HG02852 (cell line): ENCODE results near the gene QSOX2.

Experiments
- ATAC-seq: cut with Tn5 transposase; IDR thresholded peaks from one replicate; pipeline ENCODE4 v1.9.1; 2021; ENCODE audit warnings: mild to moderate bottlenecking, moderate library complexity; ENCODE audit not compliant: unreplicated experiment

The QSOX2 gene

DNA sequence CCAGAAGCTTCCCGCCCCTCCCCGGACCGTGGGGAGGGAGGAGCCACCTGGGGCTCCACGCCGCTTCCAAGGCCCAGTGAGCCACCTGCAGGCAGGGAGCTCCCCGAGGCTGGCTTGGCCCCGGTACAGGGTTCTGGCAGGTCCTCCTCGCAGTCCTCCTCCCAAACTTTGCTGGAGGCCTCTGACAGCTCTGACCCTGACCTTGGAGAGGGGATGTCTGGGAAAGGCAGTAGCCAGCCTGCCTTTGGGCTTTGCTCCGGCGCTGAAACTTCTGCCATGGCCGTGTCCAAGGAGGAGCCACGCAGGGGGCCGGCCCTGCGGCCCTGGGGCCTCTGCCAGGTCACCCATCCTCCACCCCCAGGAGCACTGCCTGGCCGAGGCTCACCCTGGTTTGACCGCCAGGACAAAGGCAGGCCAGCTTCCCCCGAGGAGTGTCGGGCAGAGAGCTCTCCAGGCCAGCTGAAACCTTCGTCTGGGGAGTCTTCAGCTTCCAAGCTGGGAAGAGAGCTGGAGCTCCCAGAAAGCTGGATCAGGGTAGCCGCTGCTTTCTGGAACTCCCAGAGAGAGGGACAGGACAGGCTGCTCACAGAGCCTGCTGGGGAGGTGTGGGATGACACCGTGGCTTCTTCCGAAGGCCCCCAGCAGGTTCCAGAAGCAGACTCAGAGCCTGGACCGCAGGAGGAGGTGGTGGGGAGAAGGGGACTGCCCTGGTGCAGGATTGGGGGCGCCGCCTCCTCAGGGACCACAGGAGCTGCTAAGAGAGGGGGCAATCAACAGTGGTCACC lies 9.0 kb upstream of the QSOX2 start:
- no peak for ATAC-seq

GRCh38 chr9:136253246-136254130 lies 7.9 kb upstream of the QSOX2 start:
- no peak for ATAC-seq

- no peak for ATAC-seq
Measured at GRCh38 chr9:136252846-136253245, 7.2 kb upstream of the QSOX2 start.

GRCh38 chr9:136252281-136252680 lies 6.7 kb upstream of the QSOX2 start:
- no peak for ATAC-seq

DNA sequence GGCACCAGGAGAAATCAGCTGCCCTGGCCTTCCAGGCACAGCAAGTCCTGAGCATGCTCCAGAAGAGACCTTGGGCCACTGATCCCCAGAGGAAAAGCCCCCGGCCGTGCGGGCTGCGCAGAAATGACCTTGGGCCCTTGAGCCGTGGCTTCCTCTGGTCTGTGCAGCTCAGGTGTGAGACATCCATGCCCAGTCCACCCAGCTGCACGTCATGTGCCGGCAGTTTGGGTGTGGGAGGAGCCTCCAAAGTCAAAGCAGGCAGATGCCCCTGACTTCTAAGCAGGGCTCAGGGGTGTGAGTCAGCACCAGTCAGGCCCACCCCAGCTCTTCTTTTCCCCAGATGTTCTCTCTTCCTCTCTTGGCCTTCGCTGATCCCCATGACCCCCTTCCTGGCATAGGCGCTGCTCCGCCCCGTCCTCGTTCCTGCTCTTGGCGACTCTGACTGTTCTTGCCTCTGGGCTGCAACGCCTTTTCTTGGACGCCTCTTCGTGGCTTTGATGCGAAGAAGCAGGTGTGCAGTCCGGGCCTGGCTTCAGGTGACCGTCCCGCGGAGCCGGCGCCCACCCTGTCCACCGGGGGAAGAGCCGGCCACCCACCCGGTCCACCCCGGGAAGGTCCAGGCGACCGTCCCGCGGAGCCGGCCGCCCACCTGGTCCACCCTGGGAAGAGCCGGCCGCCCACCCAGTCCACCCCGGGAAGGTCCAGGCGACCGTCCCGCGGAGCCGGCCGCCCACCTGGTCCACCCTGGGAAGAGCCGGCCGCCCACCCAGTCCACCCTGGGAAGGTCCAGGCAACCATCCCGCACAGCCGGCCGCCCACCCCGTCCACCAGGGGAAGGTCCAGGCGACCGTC lies 5.9 kb upstream of the QSOX2 start:
- ATAC-seq, result no peak

GRCh38 chr9:136250676-136251075 lies 5.1 kb upstream of the QSOX2 start:
- no peak for ATAC-seq

DNA sequence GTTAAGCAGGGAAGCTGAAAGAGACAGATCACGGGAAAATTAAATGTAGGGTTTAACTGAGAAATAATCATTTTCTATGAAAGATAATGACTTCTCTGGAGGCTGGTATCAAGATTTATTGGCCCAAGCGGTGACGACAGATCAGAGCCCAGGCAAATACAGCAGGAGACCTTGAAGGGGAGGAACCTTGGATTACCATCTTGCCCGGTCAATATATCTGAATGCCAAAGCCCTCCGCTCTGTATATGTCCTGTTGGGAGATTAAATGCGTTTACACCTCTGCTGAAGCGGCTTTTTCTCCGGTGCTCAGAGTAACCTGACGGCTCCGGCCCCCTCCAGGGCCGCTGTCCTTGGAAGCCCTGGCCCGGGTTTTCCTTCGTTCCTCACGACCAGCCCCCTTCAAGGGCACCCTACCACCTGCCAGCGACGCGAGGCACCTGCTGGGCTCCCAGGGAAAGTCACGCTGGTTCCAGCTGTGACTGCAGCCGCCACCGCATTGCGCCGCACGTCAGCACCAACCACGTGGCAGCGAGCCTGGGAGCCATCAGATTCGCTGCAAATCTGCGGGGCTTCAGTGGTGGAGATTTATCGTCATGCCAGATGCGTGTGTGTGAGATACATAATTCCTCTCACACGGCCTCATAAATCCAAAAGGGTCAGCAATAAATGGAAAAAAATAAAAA lies 4.4 kb upstream of the QSOX2 start:
- no peak for ATAC-seq

GRCh38 chr9:136248951-136249876 lies 3.6 kb upstream of the QSOX2 start:
- ATAC-seq, result no peak

DNA sequence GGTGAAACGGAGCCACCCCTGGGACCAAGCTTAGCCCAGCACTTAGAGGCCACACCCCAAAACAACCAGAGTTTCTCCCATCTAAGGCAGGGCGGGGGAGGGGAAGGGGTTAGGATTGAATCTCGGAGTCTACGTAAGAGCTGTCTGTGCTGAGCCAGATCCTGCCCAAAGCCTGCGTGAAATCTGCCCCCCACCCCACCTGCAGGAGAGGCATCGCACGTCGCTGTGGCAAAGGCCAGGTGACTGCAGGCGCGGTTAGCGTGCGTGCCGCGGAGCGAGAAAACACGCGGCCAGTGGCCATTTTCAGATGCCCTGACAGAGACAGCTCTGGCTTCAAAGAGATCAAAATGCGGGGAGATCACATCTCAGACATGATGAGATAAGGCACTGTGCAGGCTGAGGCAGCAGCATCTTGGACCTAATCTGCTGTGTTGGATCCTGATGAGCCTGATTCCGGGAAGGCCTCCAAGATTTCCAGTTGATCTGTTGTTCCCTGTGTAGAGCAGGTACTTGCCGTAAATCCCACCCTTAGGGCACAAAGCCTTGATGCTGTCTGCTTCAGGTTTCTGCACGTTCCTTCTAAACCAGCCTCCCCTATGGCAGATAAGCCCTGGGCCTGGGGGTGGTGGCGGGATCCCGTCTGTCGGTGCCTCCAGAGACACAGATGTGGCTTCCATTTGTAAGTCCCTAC lies 2.5 kb upstream of the QSOX2 start:
- no peak for ATAC-seq

GRCh38 chr9:136247551-136247916 lies 1.9 kb upstream of the QSOX2 start:
- no peak for ATAC-seq

- ATAC-seq, result no peak
Measured at GRCh38 chr9:136246849-136247550, 1.4 kb upstream of the QSOX2 start.

DNA sequence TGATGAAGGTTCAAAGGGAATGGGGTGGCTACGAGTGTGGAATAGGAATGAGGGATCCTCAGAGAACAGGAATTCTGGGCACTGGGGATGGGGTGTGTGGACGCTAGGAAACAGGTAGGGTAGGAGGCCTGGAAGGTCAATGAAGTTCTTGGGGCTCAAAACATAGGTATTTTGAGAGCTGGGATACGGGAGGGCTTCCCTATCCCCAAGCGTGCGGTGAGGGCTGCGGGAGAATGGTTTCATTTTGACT lies 718 bp downstream of the QSOX2 start:
- no peak for ATAC-seq

DNA sequence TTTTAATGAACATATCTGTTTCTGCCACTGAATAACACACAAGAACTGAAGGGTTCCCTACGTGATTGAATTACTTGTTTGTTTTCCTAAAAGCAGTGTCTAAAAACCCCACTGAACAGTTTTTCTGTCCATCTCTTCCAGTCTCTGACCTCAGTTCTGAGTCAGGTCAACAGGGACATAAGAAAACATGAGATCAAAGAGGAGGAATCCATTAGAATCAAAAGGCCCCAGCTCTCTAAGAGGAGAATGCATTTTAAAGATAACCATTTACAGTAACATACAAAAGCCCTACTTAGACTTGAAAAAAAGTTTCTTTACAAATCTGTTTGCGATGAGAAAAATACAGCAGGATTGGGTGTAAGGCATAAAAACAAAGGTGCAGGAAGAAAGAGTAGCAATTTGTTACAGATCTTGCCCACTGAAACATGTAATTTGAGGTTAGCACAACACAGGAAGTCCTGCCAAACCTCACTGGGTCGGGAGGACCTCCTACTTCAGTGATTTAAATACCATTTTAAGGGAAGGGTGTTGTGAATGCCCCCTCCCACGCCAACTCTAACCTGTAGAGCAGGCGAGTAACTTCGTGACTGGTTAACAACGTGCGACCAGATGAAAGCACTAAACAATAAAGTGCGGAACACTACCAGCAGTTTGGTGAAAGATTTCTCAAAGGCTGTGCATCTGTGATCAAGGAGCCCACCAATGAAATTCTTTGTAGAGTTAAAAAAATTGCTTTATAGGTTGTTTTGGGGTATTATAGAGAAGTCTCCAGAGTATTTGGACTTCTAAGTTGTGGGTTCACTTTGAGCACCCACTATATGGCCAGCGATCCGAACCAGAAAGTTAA lies 1.3 kb downstream of the QSOX2 start:
- no peak for ATAC-seq

GRCh38 chr9:136243631-136244030 lies 2.0 kb downstream of the QSOX2 start:
- ATAC-seq, result no peak

- ATAC-seq, result no peak
Measured at GRCh38 chr9:136242918-136243525, 2.6 kb downstream of the QSOX2 start.

DNA sequence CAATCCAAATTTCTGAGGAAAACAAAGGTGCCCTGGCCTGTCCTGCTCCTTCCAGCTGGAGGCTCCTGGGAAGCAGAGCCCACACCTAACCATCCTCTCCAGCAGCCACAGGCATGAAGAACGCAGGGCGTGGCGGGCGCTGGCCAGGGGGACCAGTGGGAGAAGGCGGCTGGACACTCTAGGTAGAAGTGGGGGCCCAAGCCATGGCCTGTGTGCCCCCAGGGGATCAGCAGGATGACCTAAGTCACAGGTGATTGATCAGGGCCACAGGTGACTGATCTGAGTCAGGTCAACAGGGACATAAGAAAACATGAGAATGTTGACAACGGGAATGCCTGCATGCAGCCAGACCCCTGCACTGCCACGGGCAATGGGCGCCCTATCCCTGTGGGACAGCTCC lies 3.4 kb downstream of the QSOX2 start:
- no peak for ATAC-seq

- ATAC-seq, result no peak
Measured at GRCh38 chr9:136241542-136241941, 4.1 kb downstream of the QSOX2 start.
